GM12865 (cell line): ENCODE data around the gene OMG.

ENCODE experiments used
- DNase-seq: peaks from one replicate; pipeline ENCODE4 v3.0.0; 2010; ENCODE audit warnings: low read depth
- H3K4me3 ChIP-seq: 2 replicates; pipeline ENCODE4 v1.5.1; 2011; ENCODE audit warnings: mild to moderate bottlenecking, low read depth, low read length, control low read depth
- CTCF ChIP-seq: IDR thresholded peaks from 2 replicates; pipeline ENCODE4 v1.5.1; 2011; ENCODE audit warnings: low read length, control low read depth, low read depth, inconsistent platforms; ENCODE audit not compliant: insufficient read depth; ENCODE audit errors: missing control alignments

The OMG gene

GRCh38 chr17:31279401-31279800 lies 17.6 kb downstream of the OMG start:
- no peak for TF ChIP-seq CTCF
- no peak overlapping the region for H3K4me3 ChIP-seq
- no peak for DNase-seq

- TF ChIP-seq CTCF = no peak
- no peak for DNase-seq
Observed at GRCh38 chr17:31275116-31275515, 21.9 kb downstream of the OMG start.

GRCh38 chr17:31274252-31274651 lies 22.8 kb downstream of the OMG start:
- TF ChIP-seq CTCF = no peak
- no peak for DNase-seq
- H3K4me3 ChIP-seq = no peak overlapping the region

More at GRCh38 chr17:31275116-31275515, 21.9 kb downstream of the OMG start:
- H3K4me3 ChIP-seq = no peak overlapping the region

- DNase-seq = no peak
- no peak for TF ChIP-seq CTCF
- H3K4me3 ChIP-seq = no peak overlapping the region
Observed at GRCh38 chr17:31273516-31273915, 23.5 kb downstream of the OMG start.

GRCh38 chr17:31272803-31273202 lies 24.2 kb downstream of the OMG start:
- no peak for DNase-seq
- no peak overlapping the region for H3K4me3 ChIP-seq
- TF ChIP-seq CTCF = no peak

- DNase-seq = no peak
- H3K4me3 ChIP-seq = no peak overlapping the region
- TF ChIP-seq CTCF = no peak
Observed at GRCh38 chr17:31272236-31272635, 24.8 kb downstream of the OMG start.

- TF ChIP-seq CTCF = no peak
- no peak for DNase-seq
- H3K4me3 ChIP-seq = no peak overlapping the region
Observed at GRCh38 chr17:31269578-31269983, 27.5 kb downstream of the OMG start.
